Tibial artery (tissue), 4 donors: Measurements from ENCODE around the gene PAM.

ENCODE experiments used
- DNase-seq, 2 donors: peaks; one replicate each; pipeline ENCODE4 v3.0.0-alpha.2; 2019
- H3K27ac ChIP-seq, 2 donors: fragments of 200-600 bp; sonication (generic) in 1 of 2; 1 replicate in 1 of 2; 2 replicates in 1 of 2; pipeline ENCODE4 v1.5.1; 2018 to 2019; ENCODE audit warnings: mild to moderate bottlenecking in 1 of 2
- H3K27me3 ChIP-seq, 2 donors: fragments of 200-600 bp; sonication (generic) in 1 of 2; one replicate each; pipeline versions ENCODE4 v1.5.1 to v1.6.0; 2016 to 2019
- H3K36me3 ChIP-seq, 3 donors: fragments of 200-600 bp; sonication (generic) in 2 of 3; one replicate each; pipeline ENCODE4 v1.5.1; 2016 to 2019; ENCODE audit warnings: mild to moderate bottlenecking in 2 of 3
- H3K4me1 ChIP-seq, 4 donors: fragments of 200-600 bp; sonication (generic) in 2 of 4; 1 replicate in 3 of 4; 2 replicates in 1 of 4; pipeline ENCODE4 v1.5.1; 2016 to 2019
- H3K4me3 ChIP-seq, 2 donors: fragments of 200-600 bp; sonication (generic) in 1 of 2; 1 replicate in 1 of 2; 2 replicates in 1 of 2; pipeline ENCODE4 v1.5.1; 2018 to 2019; ENCODE audit warnings: mild to moderate bottlenecking in 2 of 2
- H3K9me3 ChIP-seq, 3 donors: fragments of 200-600 bp; sonication (generic) in 1 of 3; one replicate each; pipeline ENCODE4 v1.5.1; 2016 to 2019
- intact Hi-C: fragments of 100-400 bp; cut with DNase I; formaldehyde crosslinking; loops from one replicate; pipeline ENCODE4 v1.15.0; 2023; ENCODE audit warnings: low total_unique reads
- TF ChIP-seq, protein P1 (sequence below), 2 experiments: fragments of 200-600 bp in 1 of 2; fragments of 450-650 bp in 1 of 2; IDR thresholded peaks; one replicate each; pipeline ENCODE4 v1.5.1; 2017 to 2019; ENCODE audit warnings: antibody characterized with exemption in 2 of 2, mild to moderate bottlenecking in 1 of 2, moderate library complexity in 1 of 2

PAM gene

DNA sequence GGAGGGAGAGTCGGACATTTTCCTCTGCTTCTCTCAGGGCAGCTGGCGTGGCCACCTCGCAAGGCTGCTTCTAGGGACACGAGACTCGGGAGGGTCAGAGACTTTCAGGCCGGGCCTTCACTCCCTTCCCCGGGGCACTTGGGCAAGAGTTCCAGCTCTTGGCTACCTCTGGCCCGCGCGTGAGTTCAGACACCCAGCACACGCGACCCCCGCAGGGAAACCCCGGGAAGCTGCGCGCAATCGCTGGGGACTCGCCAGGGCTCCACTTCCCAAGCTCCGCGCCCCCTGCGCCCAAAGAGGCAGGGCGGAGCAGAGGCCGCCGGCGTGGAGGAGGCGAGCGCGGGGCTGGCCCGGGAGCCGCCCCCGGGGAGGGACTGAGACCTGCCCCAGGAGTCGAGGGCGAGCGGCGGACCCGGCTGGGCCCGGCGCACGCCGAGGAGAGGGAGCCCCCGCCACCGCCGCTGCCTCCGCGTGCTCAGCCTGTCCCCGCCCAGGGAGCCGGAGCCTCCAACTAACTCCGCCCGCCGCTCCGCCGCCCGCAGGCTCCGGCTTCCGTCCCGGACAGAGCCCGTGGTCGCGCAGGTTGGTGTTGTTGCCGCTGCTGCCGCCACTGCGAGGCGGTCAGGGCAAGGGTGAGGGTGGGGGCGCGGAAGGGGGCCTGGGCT is at the start of gene PAM:
TSS of gene PAM (plus strand) at position 539 of the 665 bp plus-strand sequence. CDS start 110,891 bp downstream, outside the sequence.
- no peaks in the 10 kb centered on the region for H3K9me3 ChIP-seq
- H3K27me3 ChIP-seq: no peaks in the 10 kb centered on the region
- intact Hi-C loops: no loop called here
- no peaks in the 10 kb centered on the region for H3K36me3 ChIP-seq
- peaks cover 0 to 44% (median 29%) of the 10 kb centered on the region in 4 donors for H3K4me1 ChIP-seq
- TF ChIP-seq, protein P1, sequence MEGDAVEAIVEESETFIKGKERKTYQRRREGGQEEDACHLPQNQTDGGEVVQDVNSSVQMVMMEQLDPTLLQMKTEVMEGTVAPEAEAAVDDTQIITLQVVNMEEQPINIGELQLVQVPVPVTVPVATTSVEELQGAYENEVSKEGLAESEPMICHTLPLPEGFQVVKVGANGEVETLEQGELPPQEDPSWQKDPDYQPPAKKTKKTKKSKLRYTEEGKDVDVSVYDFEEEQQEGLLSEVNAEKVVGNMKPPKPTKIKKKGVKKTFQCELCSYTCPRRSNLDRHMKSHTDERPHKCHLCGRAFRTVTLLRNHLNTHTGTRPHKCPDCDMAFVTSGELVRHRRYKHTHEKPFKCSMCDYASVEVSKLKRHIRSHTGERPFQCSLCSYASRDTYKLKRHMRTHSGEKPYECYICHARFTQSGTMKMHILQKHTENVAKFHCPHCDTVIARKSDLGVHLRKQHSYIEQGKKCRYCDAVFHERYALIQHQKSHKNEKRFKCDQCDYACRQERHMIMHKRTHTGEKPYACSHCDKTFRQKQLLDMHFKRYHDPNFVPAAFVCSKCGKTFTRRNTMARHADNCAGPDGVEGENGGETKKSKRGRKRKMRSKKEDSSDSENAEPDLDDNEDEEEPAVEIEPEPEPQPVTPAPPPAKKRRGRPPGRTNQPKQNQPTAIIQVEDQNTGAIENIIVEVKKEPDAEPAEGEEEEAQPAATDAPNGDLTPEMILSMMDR (IDR thresholded peaks at IDR 0.05): no peak
- H3K4me3 ChIP-seq: peak within 1 kb of the TSS; percentile 95 to 96
- DNase-seq: peak; percentile 74 to 90
- H3K27ac ChIP-seq: peak within 1 kb of the TSS; percentile 96 to 97

DNA sequence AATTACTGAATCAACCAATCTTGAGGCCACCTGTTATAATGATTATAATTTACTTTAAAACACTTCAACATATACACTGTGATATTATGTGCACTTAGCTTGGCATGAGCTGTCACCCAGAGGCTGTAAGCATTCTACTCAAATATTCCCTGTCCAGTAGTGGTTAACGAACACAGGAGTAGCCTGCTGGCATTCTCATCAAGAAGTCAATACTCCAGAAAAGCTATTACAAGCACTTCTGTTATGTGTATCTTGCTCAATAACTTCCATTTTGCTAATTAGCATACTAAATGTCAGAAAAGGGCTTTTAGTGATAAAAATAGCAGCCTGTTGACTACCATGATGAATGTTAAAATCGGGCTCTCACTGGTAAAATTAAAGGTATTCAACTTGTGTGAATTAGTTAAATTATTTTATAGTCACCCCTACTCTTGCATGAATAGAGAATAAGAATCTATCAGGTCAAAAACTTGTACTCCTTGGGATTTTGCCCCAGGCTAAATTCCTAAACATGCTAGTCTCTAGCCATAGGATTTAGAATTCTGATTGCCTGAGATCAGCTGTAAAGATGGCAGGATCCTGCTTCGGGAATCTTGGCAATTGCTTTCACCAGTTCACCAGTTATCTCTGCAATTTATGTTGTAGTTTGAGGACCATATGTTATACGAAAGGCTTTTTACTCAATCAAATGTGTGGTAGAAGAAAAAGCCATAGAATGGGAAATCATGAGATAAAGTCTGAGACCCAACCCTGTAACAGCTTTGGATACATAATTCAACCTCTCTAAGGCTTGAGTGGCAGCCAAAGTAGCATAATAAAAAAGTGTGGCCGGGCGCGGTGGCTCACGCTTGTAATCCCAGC is 43.4 kb upstream of the PAM start:
- Histone ChIP-seq H3K36me3 (no peaks in the 10 kb centered on the region), H3K27ac (no peak overlapping the region), H3K9me3 (no peaks in the 10 kb centered on the region), H3K4me1 (no peaks in the 10 kb centered on the region), H3K27me3 (no peaks in the 10 kb centered on the region), H3K4me3 (no peak overlapping the region)
- intact Hi-C loops: no loop called here
- DNase-seq: no peak
- TF ChIP-seq, protein P1 (IDR thresholded peaks at IDR 0.05): no peak

DNA sequence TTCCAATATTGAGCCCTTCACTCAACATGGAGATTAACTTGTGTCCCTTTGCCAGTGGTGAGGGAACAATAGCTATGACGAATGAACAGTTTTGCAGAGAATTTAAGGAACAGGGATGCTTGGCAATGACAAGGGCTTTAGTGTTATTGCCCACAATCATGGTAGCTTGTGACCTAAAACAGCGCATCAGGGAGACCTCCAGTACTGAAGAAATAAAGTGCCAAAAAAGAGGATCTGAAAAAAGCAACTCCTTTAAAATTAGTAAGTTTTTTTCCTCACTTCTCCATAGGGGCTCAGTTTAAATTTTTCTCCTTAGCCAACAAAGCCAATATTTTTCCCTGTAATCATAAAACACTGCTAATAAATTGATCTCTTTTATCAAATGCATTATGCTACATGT is 41.8 kb upstream of the PAM start:
- Histone ChIP-seq H3K36me3 (no peaks in the 10 kb centered on the region), H3K27ac (no peak overlapping the region), H3K4me3 (no peak overlapping the region), H3K4me1 (no peaks in the 10 kb centered on the region), H3K27me3 (no peaks in the 10 kb centered on the region), H3K9me3 (no peaks in the 10 kb centered on the region)
- DNase-seq: no peak
- TF ChIP-seq, protein P1 (IDR thresholded peaks at IDR 0.05): no peak
- intact Hi-C loops: no loop called here

DNA sequence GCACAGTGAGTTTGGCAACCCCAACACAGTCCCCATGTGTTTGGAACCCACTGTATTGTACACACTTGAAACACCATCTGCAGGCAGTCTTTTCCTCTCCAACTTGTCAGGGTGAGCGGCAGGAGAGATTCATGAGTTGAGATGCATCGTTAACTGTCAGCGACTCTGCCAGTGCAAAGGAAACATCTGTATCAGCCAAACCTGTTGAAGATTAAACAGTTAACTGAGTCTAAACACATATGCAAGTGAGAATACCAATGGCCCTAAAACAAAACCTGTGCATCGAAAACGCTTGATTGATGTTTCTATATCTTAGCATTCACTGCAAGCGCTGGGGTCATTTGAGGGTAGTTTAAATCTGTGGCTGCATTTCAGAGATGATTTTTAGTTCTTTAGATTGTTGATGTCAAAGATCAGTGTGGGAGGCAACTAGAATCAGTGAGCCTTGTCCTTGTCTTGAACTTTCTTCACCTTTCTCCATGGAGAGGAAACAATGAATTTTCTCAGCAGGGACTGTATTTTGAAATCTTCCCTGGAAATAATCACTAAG is 41.3 kb upstream of the PAM start:
- no peak overlapping the region for H3K27ac ChIP-seq
- no peaks in the 10 kb centered on the region for H3K36me3 ChIP-seq
- no peaks in the 10 kb centered on the region for H3K4me1 ChIP-seq
- no peak overlapping the region for H3K4me3 ChIP-seq
- no peak for DNase-seq
- TF ChIP-seq, protein P1 (IDR thresholded peaks at IDR 0.05): no peak
- H3K9me3 ChIP-seq: no peaks in the 10 kb centered on the region
- no peaks in the 10 kb centered on the region for H3K27me3 ChIP-seq
- intact Hi-C loops: no loop called here

DNA sequence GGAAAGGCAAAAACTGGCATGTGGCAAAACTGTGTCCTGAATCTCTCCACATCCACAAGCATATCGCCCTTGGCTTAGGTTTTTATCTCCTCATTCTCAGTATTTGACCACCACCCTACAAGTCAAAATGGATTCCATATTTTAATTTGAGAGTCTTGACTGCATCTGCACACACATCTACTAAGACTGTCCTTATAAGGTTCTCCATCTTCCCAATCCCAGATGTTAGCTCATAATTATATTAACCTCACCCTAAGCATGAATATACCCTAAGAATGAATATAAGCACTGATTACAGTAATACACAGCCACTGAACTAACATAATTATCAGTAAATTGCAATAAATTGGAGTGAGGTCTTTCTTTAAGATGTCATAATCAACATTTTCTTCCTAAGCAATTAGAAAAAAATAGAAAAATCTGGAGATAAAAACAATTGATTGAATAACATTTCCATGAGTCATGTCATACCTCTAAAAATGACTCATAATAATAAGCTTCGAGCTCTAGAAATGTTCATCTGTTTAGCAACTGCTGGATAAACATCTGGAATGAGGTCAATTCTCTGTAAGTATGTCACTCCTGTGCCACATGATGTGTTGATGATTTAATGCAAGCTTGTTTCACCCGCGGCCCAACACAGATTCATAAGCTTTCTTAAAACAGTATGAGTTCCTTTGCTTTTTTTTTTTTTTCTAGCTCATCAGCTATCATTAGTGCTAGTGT is 39.9 kb upstream of the PAM start:
- TF ChIP-seq, protein P1 (IDR thresholded peaks at IDR 0.05): no peak
- no peaks in the 10 kb centered on the region for H3K27me3 ChIP-seq
- no peak for DNase-seq
- H3K4me3 ChIP-seq: no peak overlapping the region
- intact Hi-C loops: no loop called here
- H3K4me1 ChIP-seq: no peaks in the 10 kb centered on the region
- H3K27ac ChIP-seq: no peak overlapping the region
- H3K36me3 ChIP-seq: no peaks in the 10 kb centered on the region
- H3K9me3 ChIP-seq: no peaks in the 10 kb centered on the region
